H1 (cell line): Measurements from ENCODE around the gene STIM2. TPM values are rescaled to one million over a fixed set of nuclear protein-coding genes. Genes with fewer than 3 reads are reported as not detected.
A peak's percentile ranks its signal among the peaks of the same experiment; 100 is the strongest.

Experiments used
- CTCF ChIA-PET: fragments of 300-600 bp; sonication (Branson Sonifier 250); formaldehyde crosslinking; loops from one replicate; lab custom pipeline; 2021; ENCODE audit not compliant: partially characterized antibody; lab: Charles Lee
- POLR2A ChIA-PET: fragments of 300-600 bp; sonication (Branson Sonifier 250); formaldehyde crosslinking; loops from one replicate; lab custom pipeline; 2021; ENCODE audit warnings: inconsistent platforms; ENCODE audit not compliant: partially characterized antibody; lab: Charles Lee
- DNase-seq, 2 experiments: peaks; one replicate each; pipeline versions ENCODE4 v3.0.0 to v3.0.0-alpha.2; 2010 to 2022; ENCODE audit warnings: low spot score in 2 of 2, low read depth in 1 of 2, mixed read lengths in 1 of 2
- FAIRE-seq: peaks from 2 replicates; lab custom pipeline; 2011; peaks lifted over from hg19 to GRCh38; lab: Jason Lieb, UNC
- H2AFZ ChIP-seq: 2 replicates; pipeline ENCODE4 v1.8.1; 2012; ENCODE audit warnings: low read length, inconsistent platforms
- H2AK5ac ChIP-seq: 2 replicates; pipeline ENCODE4 v1.6.1; 2013; ENCODE audit warnings: low read depth, low read length
- H2BK120ac ChIP-seq: replicated peaks from 2 replicates; pipeline ENCODE3; 2013; ENCODE audit warnings: low read depth, low read length, inconsistent platforms
- H2BK12ac ChIP-seq: 2 replicates; pipeline ENCODE4 v1.6.1; 2013; ENCODE audit warnings: low read depth, low read length
- H2BK15ac ChIP-seq: 2 replicates; pipeline ENCODE4 v1.6.1; 2013; ENCODE audit warnings: low read length
- H2BK20ac ChIP-seq: 2 replicates; pipeline ENCODE4 v1.6.1; 2013; ENCODE audit warnings: low read length
- H2BK5ac ChIP-seq: 2 replicates; pipeline ENCODE4 v1.6.1; 2013; ENCODE audit warnings: low read depth, low read length
- H3K14ac ChIP-seq: 2 replicates; pipeline ENCODE4 v1.6.1; 2013; ENCODE audit warnings: inconsistent platforms; ENCODE audit not compliant: insufficient read length
- H3K18ac ChIP-seq: 2 replicates; pipeline ENCODE4 v1.6.1; 2013; ENCODE audit warnings: low read length; ENCODE audit errors: extremely low read depth
- H3K23ac ChIP-seq: 2 replicates; pipeline ENCODE4 v1.6.1; 2013; ENCODE audit warnings: inconsistent platforms; ENCODE audit not compliant: insufficient read length
- H3K23me2 ChIP-seq: 2 replicates; pipeline ENCODE4 v1.6.1; 2013; ENCODE audit warnings: low read depth, low read length
- H3K27ac ChIP-seq: 2 replicates; pipeline ENCODE4 v1.6.1; 2011; ENCODE audit warnings: low read depth, low read length, inconsistent platforms
- H3K27me3 ChIP-seq, 4 experiments: replicated peaks in 1 of 4; 1 replicate in 1 of 4; 2 replicates in 3 of 4; pipeline versions ENCODE4 v1.6.1 to v1.8.1; 2011 to 2013; ENCODE audit warnings: low read length in 3 of 4, mild to moderate bottlenecking in 3 of 4, inconsistent platforms in 2 of 4, mixed read lengths in 2 of 4, moderate library complexity in 1 of 4; ENCODE audit not compliant: control insufficient read depth in 3 of 4, insufficient read depth in 3 of 4; ENCODE audit errors: extremely low read depth in 1 of 4
- H3K36me3 ChIP-seq, 4 experiments: 2 replicates each; pipeline versions ENCODE4 v1.6.1 to v1.8.1; 2011 to 2013; ENCODE audit warnings: mild to moderate bottlenecking in 4 of 4, low read length in 3 of 4, moderate library complexity in 2 of 4, control low read depth in 1 of 4, inconsistent platforms in 1 of 4; ENCODE audit not compliant: insufficient read depth in 4 of 4, control insufficient read depth in 2 of 4
- H3K4ac ChIP-seq: replicated peaks from 2 replicates; pipeline ENCODE3; 2013; ENCODE audit warnings: low read length, low read depth, mixed read lengths, inconsistent platforms; ENCODE audit not compliant: insufficient read length
- H3K4me1 ChIP-seq, 4 experiments: replicated peaks in 1 of 4; 1 replicate in 1 of 4; 2 replicates in 3 of 4; pipeline versions ENCODE4 v1.6.1 to v1.8.1; 2011 to 2013; ENCODE audit warnings: low read length in 3 of 4, inconsistent platforms in 2 of 4, mixed read lengths in 1 of 4; ENCODE audit not compliant: insufficient read depth in 4 of 4, control insufficient read depth in 3 of 4
- H3K4me2 ChIP-seq, 2 experiments: 2 replicates each; pipeline versions ENCODE4 v1.6.1 to v1.8.1; 2011 to 2013; ENCODE audit warnings: low read depth in 2 of 2, low read length in 2 of 2, control low read depth in 1 of 2, inconsistent platforms in 1 of 2, mild to moderate bottlenecking in 1 of 2; ENCODE audit not compliant: insufficient read depth in 1 of 2
- H3K4me3 ChIP-seq, 4 experiments: fragments of 200-600, 300-600 bp in 1 of 4; sonication (generic), shearing (Covaris generic), sonication (Bioruptor Twin) in 1 of 4; 2 replicates each; pipeline versions ENCODE4 v1.5.1 to v1.8.1; 2011 to 2016; ENCODE audit warnings: low read length in 4 of 4, low read depth in 3 of 4, control low read depth in 2 of 4, inconsistent platforms in 2 of 4, mild to moderate bottlenecking in 2 of 4, mixed read lengths in 1 of 4, moderate library complexity in 1 of 4; ENCODE audit not compliant: insufficient read depth in 2 of 4; ENCODE audit errors: extremely low read depth in 1 of 4
- H3K56ac ChIP-seq: replicated peaks from 2 replicates; pipeline ENCODE3; 2013; ENCODE audit warnings: low read depth, mild to moderate bottlenecking, mixed read lengths, low read length, inconsistent platforms; ENCODE audit not compliant: insufficient read length
- H3K79me1 ChIP-seq: 2 replicates; pipeline ENCODE4 v1.6.1; 2013; ENCODE audit warnings: low read depth, low read length, control low read depth
- H3K79me2 ChIP-seq, 2 experiments: 2 replicates each; pipeline versions ENCODE4 v1.6.1 to v1.8.1; 2012 to 2013; ENCODE audit warnings: low read length in 2 of 2, mild to moderate bottlenecking in 2 of 2, inconsistent platforms in 1 of 2; ENCODE audit not compliant: insufficient read depth in 2 of 2, control insufficient read depth in 1 of 2
- H3K9ac ChIP-seq, 4 experiments: replicated peaks in 1 of 4; 1 replicate in 1 of 4; 2 replicates in 3 of 4; pipeline versions ENCODE4 v1.6.1 to v1.8.1; 2011 to 2013; ENCODE audit warnings: low read depth in 3 of 4, low read length in 3 of 4, control low read depth in 2 of 4, mild to moderate bottlenecking in 2 of 4, moderate library complexity in 2 of 4, inconsistent platforms in 1 of 4; ENCODE audit errors: extremely low read depth in 1 of 4
- H3K9me3 ChIP-seq, 2 experiments: 2 replicates each; pipeline versions ENCODE4 v1.6.1 to v1.8.1; 2012 to 2013; ENCODE audit warnings: mild to moderate bottlenecking in 2 of 2, moderate library complexity in 2 of 2, control low read depth in 1 of 2, inconsistent platforms in 1 of 2, low read depth in 1 of 2, low read length in 1 of 2, mixed read lengths in 1 of 2; ENCODE audit not compliant: insufficient read depth in 2 of 2
- H4K20me1 ChIP-seq, 2 experiments: replicated peaks in 1 of 2; 2 replicates each; pipeline versions ENCODE3 to v1.8.1; 2011 to 2013; ENCODE audit warnings: inconsistent platforms in 2 of 2, low read length in 2 of 2, mild to moderate bottlenecking in 1 of 2; ENCODE audit not compliant: insufficient read depth in 2 of 2, control insufficient read depth in 1 of 2
- H4K5ac ChIP-seq: 2 replicates; pipeline ENCODE4 v1.6.1; 2013; ENCODE audit warnings: low read length, low read depth, mixed read lengths, inconsistent platforms; ENCODE audit not compliant: insufficient read length
- H4K8ac ChIP-seq: 2 replicates; pipeline ENCODE4 v1.8.0; 2013; ENCODE audit warnings: mild to moderate bottlenecking, moderate library complexity, low read length, inconsistent platforms; ENCODE audit not compliant: insufficient read depth; ENCODE audit errors: extremely low read depth
- H4K91ac ChIP-seq: replicated peaks from 2 replicates; pipeline ENCODE3; 2013; ENCODE audit warnings: low read length, mixed read lengths, inconsistent platforms; ENCODE audit not compliant: insufficient read length
- JUN ChIP-seq: IDR thresholded peaks from 2 replicates; pipeline ENCODE4 v1.6.1; 2011; ENCODE audit warnings: low read depth, mild to moderate bottlenecking, improper control_type of control experiment, low read length
- POLR2AphosphoS5 ChIP-seq: IDR thresholded peaks from 2 replicates; pipeline ENCODE4 v1.6.1; 2011; ENCODE audit warnings: low read depth, low read length
- RAD21 ChIP-seq, 2 experiments: IDR thresholded peaks in 1 of 2; conservative IDR thresholded peaks in 1 of 2; 2 replicates each; pipeline ENCODE4 v1.6.1; 2011; ENCODE audit warnings: low read depth in 2 of 2, low read length in 2 of 2, improper control_type of control experiment in 1 of 2, inconsistent platforms in 1 of 2, mild to moderate bottlenecking in 1 of 2, moderate library complexity in 1 of 2
- WGBS, 2 experiments: shearing (Covaris generic) in 1 of 2; methylation state at CpG; one replicate each; pipeline versions ENCODE4 v1.1.6 to v1.1.7; 2013 to 2015; ENCODE audit warnings: low lambda C conversion rate in 2 of 2, mixed read lengths in 2 of 2, inconsistent platforms in 1 of 2, low coverage in 1 of 2, missing lambda C conversion rate in 1 of 2; ENCODE audit not compliant: insufficient replicate concordance in 2 of 2, insufficient coverage in 1 of 2, insufficient read length in 1 of 2; ENCODE audit errors: extremely low coverage in 1 of 2, missing lambda C conversion rate in 1 of 2; 5-methylcytosine and 5-hydroxymethylcytosine counted together
- polyA plus RNA-seq, 7 experiments: library from polyadenylated mRNA; depleted of rRNA in 3 of 7; stranded (reverse) in 5 of 7; unstranded in 2 of 7; fragments of >200 nt in 5 of 7; fragments of 200-250 nt in 2 of 7; gene quantifications; 1 replicate in 5 of 7; 2 replicates in 1 of 7; 4 replicates in 1 of 7; pipeline versions ENCODE4 v1.2.1 to v1.2.3, GENCODE V29; 2011 to 2013; ENCODE audit warnings: missing spikeins in 2 of 7, mixed read lengths in 2 of 7
- total RNA-seq: library from RNA; stranded (reverse); fragmentation: NEBNext Ultra II Directional; extraction: Animal tissue kit (Norgen Biotek cat#: 25700); gene quantifications from 2 replicates; pipeline ENCODE4 v1.2.1, GENCODE V29; 2021

Gene STIM2
- total and polyA plus RNA-seq, 2 of the 8 experiments (the other 6 are each of a cell fraction or from before 2014, with no cell fraction given), result 22.9 to 23.0 TPM

- Histone ChIP-seq H4K20me1 (peaks cover 0 to 1% of the 10 kb centered on the region in 2 experiments), H2AFZ (no peak overlapping the region), H3K23ac (no peak overlapping the region), H3K36me3 (no peaks in the 10 kb centered on the region), H4K8ac (no peak overlapping the region), H3K27me3 (no peaks in the 10 kb centered on the region), H3K4me3 (no peak overlapping the region), H2BK5ac (no peak overlapping the region), H2BK12ac (no peak overlapping the region), H3K4ac (no peak overlapping the region), H2BK15ac (no peak overlapping the region), H2BK20ac (no peak overlapping the region), H3K14ac (no peak overlapping the region), H3K9me3 (no peaks in the 10 kb centered on the region; a peak in 1 of 4 replicates), H2AK5ac (no peak overlapping the region), H3K79me1 (no peaks in the 10 kb centered on the region), H3K79me2 (peaks cover 0 to 13% of the 10 kb centered on the region in 2 experiments; a peak in 1 of 4 replicates), H3K18ac (no peak overlapping the region), H3K4me2 (no peak overlapping the region), H3K27ac (no peak overlapping the region), H3K4me1 (no peaks in the 10 kb centered on the region), H3K56ac (no peak overlapping the region), H3K9ac (peak overlapping the region in 1 of 4 experiments; percentile 43; a peak in 1 of 7 replicates), H3K23me2 (no peaks in the 10 kb centered on the region), H4K5ac (no peak overlapping the region), H4K91ac (no peak overlapping the region), H2BK120ac (no peak overlapping the region)
- DNase-seq, result no peak
- 96% methylated on average over 2 of the region's 2 CpGs; no CpG with 5 or more reads in 1 of the 2 experiments for WGBS, 2 experiments
- no peak for TF ChIP-seq POLR2AphosphoS5
- TF ChIP-seq RAD21 (IDR thresholded peaks at IDR 0.05 in 1 of 2, conservative IDR thresholded peaks at IDR 0.05 in 1 of 2; ENCODE audit: low read depth in 2 of 2, low read length in 2 of 2), result no peak
- TF ChIP-seq JUN, result no peak
- ChIA-PET POLR2A (no interaction called here), CTCF (no interaction called here)
- FAIRE-seq, result no peak
These were observed 92.7 kb downstream of the STIM2 start for GRCh38 chr4:26953366-26953765.
